H1 (cell line): ENCODE measurements around the gene MYO16. TPM values are rescaled to one million over a fixed set of nuclear protein-coding genes. Genes with fewer than 3 reads are reported as not detected.

Source experiments
- CTCF ChIA-PET: fragments of 300-600 bp; sonication (Branson Sonifier 250); formaldehyde crosslinking; loops from one replicate; lab custom pipeline; 2021; ENCODE audit not compliant: partially characterized antibody; lab: Charles Lee
- POLR2A ChIA-PET: fragments of 300-600 bp; sonication (Branson Sonifier 250); formaldehyde crosslinking; loops from one replicate; lab custom pipeline; 2021; ENCODE audit warnings: inconsistent platforms; ENCODE audit not compliant: partially characterized antibody; lab: Charles Lee
- DNase-seq, 2 experiments: peaks; one replicate each; pipeline versions ENCODE4 v3.0.0 to v3.0.0-alpha.2; 2010 to 2022; ENCODE audit warnings: low spot score in 2 of 2, low read depth in 1 of 2, mixed read lengths in 1 of 2
- FAIRE-seq: peaks from 2 replicates; lab custom pipeline; 2011; peaks lifted over from hg19 to GRCh38; lab: Jason Lieb, UNC
- H2AFZ ChIP-seq: 2 replicates; pipeline ENCODE4 v1.8.1; 2012; ENCODE audit warnings: low read length, inconsistent platforms
- H2AK5ac ChIP-seq: 2 replicates; pipeline ENCODE4 v1.6.1; 2013; ENCODE audit warnings: low read depth, low read length
- H2BK120ac ChIP-seq: replicated peaks from 2 replicates; pipeline ENCODE3; 2013; ENCODE audit warnings: low read depth, low read length, inconsistent platforms
- H2BK12ac ChIP-seq: 2 replicates; pipeline ENCODE4 v1.6.1; 2013; ENCODE audit warnings: low read depth, low read length
- H2BK15ac ChIP-seq: 2 replicates; pipeline ENCODE4 v1.6.1; 2013; ENCODE audit warnings: low read length
- H2BK20ac ChIP-seq: 2 replicates; pipeline ENCODE4 v1.6.1; 2013; ENCODE audit warnings: low read length
- H2BK5ac ChIP-seq: 2 replicates; pipeline ENCODE4 v1.6.1; 2013; ENCODE audit warnings: low read depth, low read length
- H3K14ac ChIP-seq: 2 replicates; pipeline ENCODE4 v1.6.1; 2013; ENCODE audit warnings: inconsistent platforms; ENCODE audit not compliant: insufficient read length
- H3K18ac ChIP-seq: 2 replicates; pipeline ENCODE4 v1.6.1; 2013; ENCODE audit warnings: low read length; ENCODE audit errors: extremely low read depth
- H3K23ac ChIP-seq: 2 replicates; pipeline ENCODE4 v1.6.1; 2013; ENCODE audit warnings: inconsistent platforms; ENCODE audit not compliant: insufficient read length
- H3K23me2 ChIP-seq: 2 replicates; pipeline ENCODE4 v1.6.1; 2013; ENCODE audit warnings: low read depth, low read length
- H3K27ac ChIP-seq: 2 replicates; pipeline ENCODE4 v1.6.1; 2011; ENCODE audit warnings: low read depth, low read length, inconsistent platforms
- H3K27me3 ChIP-seq, 4 experiments: replicated peaks in 1 of 4; 1 replicate in 1 of 4; 2 replicates in 3 of 4; pipeline versions ENCODE4 v1.6.1 to v1.8.1; 2011 to 2013; ENCODE audit warnings: low read length in 3 of 4, mild to moderate bottlenecking in 3 of 4, inconsistent platforms in 2 of 4, mixed read lengths in 2 of 4, moderate library complexity in 1 of 4; ENCODE audit not compliant: control insufficient read depth in 3 of 4, insufficient read depth in 3 of 4; ENCODE audit errors: extremely low read depth in 1 of 4
- H3K36me3 ChIP-seq, 4 experiments: 2 replicates each; pipeline versions ENCODE4 v1.6.1 to v1.8.1; 2011 to 2013; ENCODE audit warnings: mild to moderate bottlenecking in 4 of 4, low read length in 3 of 4, moderate library complexity in 2 of 4, control low read depth in 1 of 4, inconsistent platforms in 1 of 4; ENCODE audit not compliant: insufficient read depth in 4 of 4, control insufficient read depth in 2 of 4
- H3K4ac ChIP-seq: replicated peaks from 2 replicates; pipeline ENCODE3; 2013; ENCODE audit warnings: low read length, low read depth, mixed read lengths, inconsistent platforms; ENCODE audit not compliant: insufficient read length
- H3K4me1 ChIP-seq, 4 experiments: replicated peaks in 1 of 4; 1 replicate in 1 of 4; 2 replicates in 3 of 4; pipeline versions ENCODE4 v1.6.1 to v1.8.1; 2011 to 2013; ENCODE audit warnings: low read length in 3 of 4, inconsistent platforms in 2 of 4, mixed read lengths in 1 of 4; ENCODE audit not compliant: insufficient read depth in 4 of 4, control insufficient read depth in 3 of 4
- H3K4me2 ChIP-seq, 2 experiments: 2 replicates each; pipeline versions ENCODE4 v1.6.1 to v1.8.1; 2011 to 2013; ENCODE audit warnings: low read depth in 2 of 2, low read length in 2 of 2, control low read depth in 1 of 2, inconsistent platforms in 1 of 2, mild to moderate bottlenecking in 1 of 2; ENCODE audit not compliant: insufficient read depth in 1 of 2
- H3K4me3 ChIP-seq, 4 experiments: fragments of 200-600, 300-600 bp in 1 of 4; sonication (generic), shearing (Covaris generic), sonication (Bioruptor Twin) in 1 of 4; 2 replicates each; pipeline versions ENCODE4 v1.5.1 to v1.8.1; 2011 to 2016; ENCODE audit warnings: low read length in 4 of 4, low read depth in 3 of 4, control low read depth in 2 of 4, inconsistent platforms in 2 of 4, mild to moderate bottlenecking in 2 of 4, mixed read lengths in 1 of 4, moderate library complexity in 1 of 4; ENCODE audit not compliant: insufficient read depth in 2 of 4; ENCODE audit errors: extremely low read depth in 1 of 4
- H3K56ac ChIP-seq: replicated peaks from 2 replicates; pipeline ENCODE3; 2013; ENCODE audit warnings: low read depth, mild to moderate bottlenecking, mixed read lengths, low read length, inconsistent platforms; ENCODE audit not compliant: insufficient read length
- H3K79me1 ChIP-seq: 2 replicates; pipeline ENCODE4 v1.6.1; 2013; ENCODE audit warnings: low read depth, low read length, control low read depth
- H3K79me2 ChIP-seq, 2 experiments: 2 replicates each; pipeline versions ENCODE4 v1.6.1 to v1.8.1; 2012 to 2013; ENCODE audit warnings: low read length in 2 of 2, mild to moderate bottlenecking in 2 of 2, inconsistent platforms in 1 of 2; ENCODE audit not compliant: insufficient read depth in 2 of 2, control insufficient read depth in 1 of 2
- H3K9ac ChIP-seq, 4 experiments: replicated peaks in 1 of 4; 1 replicate in 1 of 4; 2 replicates in 3 of 4; pipeline versions ENCODE4 v1.6.1 to v1.8.1; 2011 to 2013; ENCODE audit warnings: low read depth in 3 of 4, low read length in 3 of 4, control low read depth in 2 of 4, mild to moderate bottlenecking in 2 of 4, moderate library complexity in 2 of 4, inconsistent platforms in 1 of 4; ENCODE audit errors: extremely low read depth in 1 of 4
- H3K9me3 ChIP-seq, 2 experiments: 2 replicates each; pipeline versions ENCODE4 v1.6.1 to v1.8.1; 2012 to 2013; ENCODE audit warnings: mild to moderate bottlenecking in 2 of 2, moderate library complexity in 2 of 2, control low read depth in 1 of 2, inconsistent platforms in 1 of 2, low read depth in 1 of 2, low read length in 1 of 2, mixed read lengths in 1 of 2; ENCODE audit not compliant: insufficient read depth in 2 of 2
- H4K20me1 ChIP-seq, 2 experiments: replicated peaks in 1 of 2; 2 replicates each; pipeline versions ENCODE3 to v1.8.1; 2011 to 2013; ENCODE audit warnings: inconsistent platforms in 2 of 2, low read length in 2 of 2, mild to moderate bottlenecking in 1 of 2; ENCODE audit not compliant: insufficient read depth in 2 of 2, control insufficient read depth in 1 of 2
- H4K5ac ChIP-seq: 2 replicates; pipeline ENCODE4 v1.6.1; 2013; ENCODE audit warnings: low read length, low read depth, mixed read lengths, inconsistent platforms; ENCODE audit not compliant: insufficient read length
- H4K8ac ChIP-seq: 2 replicates; pipeline ENCODE4 v1.8.0; 2013; ENCODE audit warnings: mild to moderate bottlenecking, moderate library complexity, low read length, inconsistent platforms; ENCODE audit not compliant: insufficient read depth; ENCODE audit errors: extremely low read depth
- H4K91ac ChIP-seq: replicated peaks from 2 replicates; pipeline ENCODE3; 2013; ENCODE audit warnings: low read length, mixed read lengths, inconsistent platforms; ENCODE audit not compliant: insufficient read length
- BACH1 ChIP-seq: IDR thresholded peaks from 2 replicates; pipeline ENCODE4 v1.6.1; 2012; ENCODE audit warnings: low read length, improper control_type of control experiment
- BRCA1 ChIP-seq: IDR thresholded peaks from 2 replicates; pipeline ENCODE4 v1.6.1; 2012; ENCODE audit warnings: low read depth, low read length, improper control_type of control experiment
- CBX5 ChIP-seq: fragments of 300-800, 300-1000 bp; sonication (generic); IDR thresholded peaks from 2 replicates; pipeline ENCODE4 v1.7.1; 2016; ENCODE audit warnings: antibody characterized with exemption, low read length, low read depth
- CTBP2 ChIP-seq: IDR thresholded peaks from 2 replicates; pipeline ENCODE4 v1.7.0; 2011; ENCODE audit warnings: borderline replicate concordance, mild to moderate bottlenecking, moderate library complexity, mixed read lengths, low read length; ENCODE audit not compliant: insufficient read depth, insufficient read length
- GABPA ChIP-seq: IDR thresholded peaks from 2 replicates; pipeline ENCODE4 v1.6.1; 2011; ENCODE audit warnings: mild to moderate bottlenecking, low read length, moderate library complexity, borderline replicate concordance; ENCODE audit not compliant: insufficient read depth
- POLR2A ChIP-seq, 2 experiments: IDR thresholded peaks; 1 replicate in 1 of 2; 2 replicates in 1 of 2; pipeline ENCODE4 v1.6.1; 2011; ENCODE audit warnings: low read depth in 2 of 2, low read length in 2 of 2, mild to moderate bottlenecking in 2 of 2; ENCODE audit errors: control extremely low read depth in 1 of 2
- RNF2 ChIP-seq: fragments of 200-900, 300-1000 bp; sonication (generic); IDR thresholded peaks from 2 replicates; pipeline ENCODE4 v1.7.1; 2016; ENCODE audit warnings: borderline replicate concordance, low read depth, mild to moderate bottlenecking, antibody characterized with exemption, low read length; ENCODE audit not compliant: poor library complexity, severe bottlenecking; ENCODE audit errors: missing control alignments
- RXRA ChIP-seq: IDR thresholded peaks from 2 replicates; pipeline ENCODE4 v1.6.1; 2011; ENCODE audit warnings: low read depth, mild to moderate bottlenecking, low read length, moderate library complexity; ENCODE audit not compliant: insufficient read depth
- SAP30 ChIP-seq: fragments of 300-600 bp; sonication (generic); IDR thresholded peaks from 2 replicates; pipeline ENCODE4 v1.7.1; 2012; ENCODE audit warnings: low read length, moderate library complexity, mild to moderate bottlenecking, inconsistent platforms; ENCODE audit not compliant: insufficient read depth, insufficient replicate concordance
- YY1 ChIP-seq: IDR thresholded peaks from 2 replicates; pipeline ENCODE4 v1.6.1; 2011; ENCODE audit warnings: low read depth, mild to moderate bottlenecking, low read length
- WGBS, 2 experiments: shearing (Covaris generic) in 1 of 2; methylation state at CpG; one replicate each; pipeline versions ENCODE4 v1.1.6 to v1.1.7; 2013 to 2015; ENCODE audit warnings: low lambda C conversion rate in 2 of 2, mixed read lengths in 2 of 2, inconsistent platforms in 1 of 2, low coverage in 1 of 2, missing lambda C conversion rate in 1 of 2; ENCODE audit not compliant: insufficient replicate concordance in 2 of 2, insufficient coverage in 1 of 2, insufficient read length in 1 of 2; ENCODE audit errors: extremely low coverage in 1 of 2, missing lambda C conversion rate in 1 of 2; 5-methylcytosine and 5-hydroxymethylcytosine counted together
- polyA plus RNA-seq, 7 experiments: library from polyadenylated mRNA; depleted of rRNA in 3 of 7; stranded (reverse) in 5 of 7; unstranded in 2 of 7; fragments of >200 nt in 5 of 7; fragments of 200-250 nt in 2 of 7; gene quantifications; 1 replicate in 5 of 7; 2 replicates in 1 of 7; 4 replicates in 1 of 7; pipeline versions ENCODE4 v1.2.1 to v1.2.3, GENCODE V29; 2011 to 2013; ENCODE audit warnings: missing spikeins in 2 of 7, mixed read lengths in 2 of 7
- total RNA-seq: library from RNA; stranded (reverse); fragmentation: NEBNext Ultra II Directional; extraction: Animal tissue kit (Norgen Biotek cat#: 25700); gene quantifications from 2 replicates; pipeline ENCODE4 v1.2.1, GENCODE V29; 2021
- TF ChIP-seq, protein P1 (sequence below): IDR thresholded peaks from 2 replicates; pipeline ENCODE4 v1.6.1; 2011; ENCODE audit warnings: low read length, improper control_type of control experiment

Gene MYO16
- total and polyA plus RNA-seq, 2 of the 8 experiments (the other 6 are each of a cell fraction or from before 2014, with no cell fraction given), result 0.02 to 0.22 TPM

DNA sequence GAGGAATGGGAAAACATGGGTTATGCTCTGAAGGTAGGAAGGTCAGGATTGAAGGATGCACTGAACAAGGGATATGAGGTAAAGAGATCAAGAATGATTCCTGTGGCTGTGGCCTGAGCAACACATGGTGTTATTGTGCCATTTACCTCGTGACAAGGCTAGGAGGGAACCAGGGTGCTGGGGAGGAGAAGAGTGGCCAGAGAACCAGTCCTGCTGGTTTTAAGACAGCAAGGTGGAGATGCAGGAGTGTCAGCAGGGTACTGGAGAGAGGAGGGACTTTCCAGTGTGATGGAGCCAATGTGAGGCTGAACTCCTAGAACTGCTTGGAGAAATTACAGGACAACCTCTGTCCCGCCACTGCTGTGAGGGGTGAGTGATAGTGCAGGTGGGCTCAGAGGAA, 282.4 kb downstream of the MYO16 start:
- Histone ChIP-seq H2BK5ac (no peak overlapping the region), H3K23me2 (no peaks in the 10 kb centered on the region), H3K27ac (no peak overlapping the region), H3K14ac (no peak overlapping the region), H3K9ac (no peak overlapping the region), H4K20me1 (no peaks in the 10 kb centered on the region), H3K56ac (no peak overlapping the region), H3K4me3 (no peak overlapping the region), H2BK120ac (no peak overlapping the region), H2BK20ac (no peak overlapping the region), H3K79me2 (no peaks in the 10 kb centered on the region), H2BK12ac (no peak overlapping the region), H4K8ac (no peak overlapping the region), H3K79me1 (no peaks in the 10 kb centered on the region), H3K23ac (no peak overlapping the region), H3K27me3 (no peaks in the 10 kb centered on the region), H3K4ac (no peak overlapping the region), H3K36me3 (no peaks in the 10 kb centered on the region), H2AK5ac (no peak overlapping the region), H2BK15ac (no peak overlapping the region), H4K91ac (no peak overlapping the region), H3K4me2 (no peak overlapping the region), H3K18ac (no peak overlapping the region), H2AFZ (peak overlapping the region; percentile 76; the same call in 1 of the 2 replicates), H3K9me3 (no peaks in the 10 kb centered on the region), H3K4me1 (peaks cover 0 to 2% (median 0%) of the 10 kb centered on the region in 4 experiments; a peak in 1 of 7 replicates), H4K5ac (no peak overlapping the region)
- ChIA-PET POLR2A (no interaction called here), CTCF (interaction anchor here (1.4 to 2.1 kb wide), 2 partner anchors 16 to 1178 kb away, joined by 4 to 11 read pairs; no protein-coding TSS in a partner anchor)
- TF ChIP-seq RNF2 (no peak), BRCA1 (no peak), CBX5 (no peak), POLR2A (IDR thresholded peaks at IDR 0.05; ENCODE audit: control extremely low read depth in 1 of 2, low read depth in 2 of 2, low read length in 2 of 2) (no peak), YY1 (no peak), CTBP2 (no peak), SAP30 (no peak), BACH1 (no peak), RXRA (no peak), GABPA (no peak)
- TF ChIP-seq, protein P1, sequence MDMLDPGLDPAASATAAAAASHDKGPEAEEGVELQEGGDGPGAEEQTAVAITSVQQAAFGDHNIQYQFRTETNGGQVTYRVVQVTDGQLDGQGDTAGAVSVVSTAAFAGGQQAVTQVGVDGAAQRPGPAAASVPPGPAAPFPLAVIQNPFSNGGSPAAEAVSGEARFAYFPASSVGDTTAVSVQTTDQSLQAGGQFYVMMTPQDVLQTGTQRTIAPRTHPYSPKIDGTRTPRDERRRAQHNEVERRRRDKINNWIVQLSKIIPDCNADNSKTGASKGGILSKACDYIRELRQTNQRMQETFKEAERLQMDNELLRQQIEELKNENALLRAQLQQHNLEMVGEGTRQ, result no peak
- 85% methylated on average over 2 of the region's 2 CpGs; no CpG with 5 or more reads in 1 of the 2 experiments for WGBS, 2 experiments
- no peak for FAIRE-seq
- no peak for DNase-seq
